CD4-positive, alpha-beta memory T cell (primary cell): ENCODE data around the gene ADCY9. TPM values are rescaled to one million over a fixed set of nuclear protein-coding genes. Genes with fewer than 3 reads are reported as not detected.

Experiments used
- CTCF ChIA-PET: fragments of 350-600 bp; sonication (Branson Sonifier 250); formaldehyde crosslinking; loops from one replicate; lab custom pipeline; 2021; ENCODE audit warnings: inconsistent platforms; ENCODE audit not compliant: partially characterized antibody; lab: Charles Lee
- POLR2A ChIA-PET: fragments of 350-600 bp; sonication (Branson Sonifier 250); formaldehyde crosslinking; loops from one replicate; lab custom pipeline; 2021; ENCODE audit not compliant: partially characterized antibody; lab: Charles Lee
- DNase-seq, 5 donors: peaks; one replicate each; pipeline versions ENCODE4 v3.0.0 to v3.0.0-alpha.2; 2020 to 2022; ENCODE audit warnings: mixed read lengths in 1 of 5
- H3K27ac ChIP-seq: one replicate; pipeline ENCODE4 v1.7.0; 2013; ENCODE audit warnings: low read depth, low read length
- H3K27me3 ChIP-seq: 2 replicates; pipeline ENCODE4 v1.7.0; 2013; ENCODE audit warnings: mild to moderate bottlenecking, low read length, moderate library complexity; ENCODE audit not compliant: insufficient read depth
- H3K36me3 ChIP-seq: 2 replicates; pipeline ENCODE4 v1.7.0; 2013; ENCODE audit warnings: mild to moderate bottlenecking, low read length, moderate library complexity; ENCODE audit not compliant: insufficient read depth
- H3K4me1 ChIP-seq: 2 replicates; pipeline ENCODE4 v1.7.0; 2013; ENCODE audit warnings: mild to moderate bottlenecking, low read length, moderate library complexity; ENCODE audit not compliant: insufficient read depth
- H3K4me3 ChIP-seq, 2 donors: one replicate each; pipeline ENCODE4 v1.7.0; 2013; ENCODE audit warnings: low read length in 2 of 2, mild to moderate bottlenecking in 1 of 2
- H3K9me3 ChIP-seq, 2 donors: one replicate each; pipeline ENCODE4 v1.7.0; 2013; ENCODE audit warnings: low read length in 2 of 2, control low read depth in 1 of 2; ENCODE audit not compliant: control insufficient read depth in 1 of 2
- H3K27ac Mint-ChIP-seq, 7 donors: one replicate each; pipeline ENCODE4 v1.8.0; 2020 to 2021; ENCODE audit warnings: mixed read lengths in 7 of 7, mild to moderate bottlenecking in 6 of 7, inconsistent platforms in 3 of 7, moderate library complexity in 3 of 7
- H3K27me3 Mint-ChIP-seq, 2 donors: one replicate each; pipeline ENCODE4 v1.8.0; 2020 to 2021; ENCODE audit warnings: mixed read lengths in 2 of 2
- H3K36me3 Mint-ChIP-seq, 2 donors: one replicate each; pipeline ENCODE4 v1.8.0; 2020 to 2021; ENCODE audit warnings: mixed read lengths in 2 of 2, inconsistent platforms in 1 of 2, mild to moderate bottlenecking in 1 of 2
- H3K4me1 Mint-ChIP-seq, 4 donors: one replicate each; pipeline ENCODE4 v1.8.0; 2020 to 2021; ENCODE audit warnings: mixed read lengths in 4 of 4, mild to moderate bottlenecking in 1 of 4
- H3K4me3 Mint-ChIP-seq, 8 donors: one replicate each; pipeline ENCODE4 v1.8.0; 2020 to 2021; ENCODE audit warnings: mixed read lengths in 8 of 8, mild to moderate bottlenecking in 7 of 8, moderate library complexity in 6 of 8, inconsistent platforms in 3 of 8
- H3K9me3 Mint-ChIP-seq, 8 donors: one replicate each; pipeline ENCODE4 v1.8.0; 2020 to 2021; ENCODE audit warnings: mixed read lengths in 8 of 8, mild to moderate bottlenecking in 5 of 8, inconsistent platforms in 3 of 8, moderate library complexity in 1 of 8
- intact Hi-C: fragments of 100-400 bp; cut with micrococcal nuclease; formaldehyde crosslinking; loops from one replicate; pipeline ENCODE4 v1.15.1; 2023
- polyA plus RNA-seq, 2 donors: library from polyadenylated mRNA; unstranded; fragments of 300-500 nt; fragmentation: Illumina TruSeq; gene quantifications; one replicate each; pipeline ENCODE4 v1.2.3, GENCODE V29; 2021
- total RNA-seq, 2 experiments: library from RNA; stranded (reverse); gene quantifications; one replicate each; pipeline ENCODE4 v1.2.3, GENCODE V29; 2021

Gene ADCY9
- total and polyA plus RNA-seq, 4 experiments from 2014 or later = 0.26 to 8.1 (median 4.5) TPM

- no peaks in the 10 kb centered on the region for H3K9me3 Mint-ChIP-seq
- no peaks in the 10 kb centered on the region for H3K9me3 ChIP-seq
- ChIA-PET CTCF (interaction anchor here (0.6 kb wide), 1 partner anchor 158 kb away, joined by 3 read pairs; no protein-coding TSS in a partner anchor), POLR2A (interaction anchor here (0.8 kb wide), 1 partner anchor 254 kb away, joined by 3 read pairs; no protein-coding TSS in a partner anchor)
- peaks cover 8 to 22% (median 20%) of the 10 kb centered on the region in 4 donors for H3K4me1 Mint-ChIP-seq
- no peaks in the 10 kb centered on the region for H3K27me3 ChIP-seq
- no peaks in the 10 kb centered on the region for H3K27me3 Mint-ChIP-seq
- no peaks in the 10 kb centered on the region for H3K36me3 ChIP-seq
- intact Hi-C loops = no loop called here
- peaks cover 16% of the 10 kb centered on the region for H3K4me1 ChIP-seq
- peaks cover 0 to 4% of the 10 kb centered on the region in 2 donors for H3K36me3 Mint-ChIP-seq
- H3K27ac Mint-ChIP-seq = peak overlapping the region in 1 of 7 donors; percentile 36
- H3K4me3 Mint-ChIP-seq = no peak overlapping the region
- no peak overlapping the region for H3K27ac ChIP-seq
- H3K4me3 ChIP-seq = no peak overlapping the region
- DNase-seq = no peak
Measured at GRCh38 chr16:3998793-3999478, 117.3 kb downstream of the ADCY9 start.

GRCh38 chr16:3997231-3997841 is 118.9 kb downstream of the ADCY9 start:
- Mint-ChIP-seq H3K9me3 (no peaks in the 10 kb centered on the region), H3K4me1 (peaks cover 8 to 22% (median 20%) of the 10 kb centered on the region in 4 donors)
- CTCF ChIA-PET = no interaction called here

GRCh38 chr16:3995001-3995400 is 121.2 kb downstream of the ADCY9 start:
- ChIA-PET POLR2A (no interaction called here), CTCF (interaction anchor here (1.1 kb wide), 1 partner anchor 12 kb away, joined by 3 read pairs; no protein-coding TSS in a partner anchor)
- Mint-ChIP-seq H3K4me3 (no peak overlapping the region), H3K4me1 (peaks cover 4 to 11% (median 7%) of the 10 kb centered on the region in 4 donors), H3K27me3 (no peaks in the 10 kb centered on the region), H3K27ac (no peak overlapping the region), H3K9me3 (no peaks in the 10 kb centered on the region), H3K36me3 (peaks cover 0 to 2% of the 10 kb centered on the region in 2 donors)
- no peaks in the 10 kb centered on the region for H3K9me3 ChIP-seq
- no peaks in the 10 kb centered on the region for H3K36me3 ChIP-seq
- peaks cover 8% of the 10 kb centered on the region for H3K4me1 ChIP-seq
- intact Hi-C loops = no loop called here
- H3K27me3 ChIP-seq = no peaks in the 10 kb centered on the region
- no peak for DNase-seq
- no peak overlapping the region for H3K4me3 ChIP-seq
- no peak overlapping the region for H3K27ac ChIP-seq

More at GRCh38 chr16:3997231-3997841, 118.9 kb downstream of the ADCY9 start:
- Mint-ChIP-seq H3K27me3 (no peaks in the 10 kb centered on the region), H3K4me3 (no peak overlapping the region), H3K36me3 (no peaks in the 10 kb centered on the region), H3K27ac (peak overlapping the region in 1 of 7 donors; percentile 19)
- H3K9me3 ChIP-seq = no peaks in the 10 kb centered on the region
- H3K36me3 ChIP-seq = no peaks in the 10 kb centered on the region
- DNase-seq = no peak
- peaks cover 16% of the 10 kb centered on the region for H3K4me1 ChIP-seq
- no peak overlapping the region for H3K4me3 ChIP-seq
- POLR2A ChIA-PET = no interaction called here
- intact Hi-C loops = no loop called here
- H3K27ac ChIP-seq = no peak overlapping the region
- no peaks in the 10 kb centered on the region for H3K27me3 ChIP-seq

GRCh38 chr16:3993052-3993785 is 123.0 kb downstream of the ADCY9 start:
- H3K36me3 ChIP-seq = no peaks in the 10 kb centered on the region
- CTCF ChIA-PET = no interaction called here

GRCh38 chr16:3992297-3993051 is 123.8 kb downstream of the ADCY9 start:
- peaks cover 0 to 1% (median 0%) of the 10 kb centered on the region in 4 donors for H3K4me1 Mint-ChIP-seq
- Histone ChIP-seq H3K27ac (no peak overlapping the region), H3K27me3 (no peaks in the 10 kb centered on the region), H3K36me3 (no peaks in the 10 kb centered on the region), H3K4me3 (no peak overlapping the region), H3K4me1 (no peaks in the 10 kb centered on the region), H3K9me3 (no peaks in the 10 kb centered on the region)
- H3K27ac Mint-ChIP-seq = no peak overlapping the region
- H3K4me3 Mint-ChIP-seq = no peak overlapping the region
- ChIA-PET CTCF (interaction anchor here (0.7 kb wide), 1 partner anchor 68 kb away, joined by 7 read pairs; no protein-coding TSS in a partner anchor), POLR2A (no interaction called here)
- H3K27me3 Mint-ChIP-seq = no peaks in the 10 kb centered on the region
- no peaks in the 10 kb centered on the region for H3K9me3 Mint-ChIP-seq
- peaks cover 0 to 6% of the 10 kb centered on the region in 2 donors for H3K36me3 Mint-ChIP-seq
- intact Hi-C loops = no loop called here
- no peak for DNase-seq

More at GRCh38 chr16:3993052-3993785, 123.0 kb downstream of the ADCY9 start:
- Mint-ChIP-seq H3K27ac (no peak overlapping the region), H3K27me3 (no peaks in the 10 kb centered on the region), H3K4me1 (peaks cover 0 to 1% (median 0%) of the 10 kb centered on the region in 4 donors), H3K4me3 (no peak overlapping the region), H3K9me3 (no peaks in the 10 kb centered on the region), H3K36me3 (peaks cover 0 to 4% of the 10 kb centered on the region in 2 donors)
- POLR2A ChIA-PET = no interaction called here
- intact Hi-C loops = no loop called here
- H3K4me1 ChIP-seq = no peaks in the 10 kb centered on the region
- H3K9me3 ChIP-seq = no peaks in the 10 kb centered on the region
- H3K27me3 ChIP-seq = no peaks in the 10 kb centered on the region
- H3K4me3 ChIP-seq = no peak overlapping the region
- no peak for DNase-seq
- H3K27ac ChIP-seq = no peak overlapping the region

- Mint-ChIP-seq H3K27ac (no peak overlapping the region), H3K9me3 (no peaks in the 10 kb centered on the region), H3K4me3 (no peak overlapping the region), H3K27me3 (no peaks in the 10 kb centered on the region), H3K4me1 (no peaks in the 10 kb centered on the region), H3K36me3 (peaks cover 0 to 11% of the 10 kb centered on the region in 2 donors)
- ChIA-PET POLR2A (no interaction called here), CTCF (interaction anchor here (1.3 kb wide), 1 partner anchor 265 kb away, joined by 4 read pairs; no protein-coding TSS in a partner anchor)
- DNase-seq = no peak
- Histone ChIP-seq H3K27ac (no peak overlapping the region), H3K36me3 (no peaks in the 10 kb centered on the region), H3K4me3 (no peak overlapping the region), H3K4me1 (no peaks in the 10 kb centered on the region), H3K9me3 (no peaks in the 10 kb centered on the region), H3K27me3 (no peaks in the 10 kb centered on the region)
- intact Hi-C loops = no loop called here
Measured at GRCh38 chr16:3988824-3989223, 127.4 kb downstream of the ADCY9 start.
